Endothelial cell of umbilical vein (primary cell): ENCODE measurements around the gene TMIE.

ENCODE experiments used
- GATA2 ChIP-seq: IDR thresholded peaks from 2 replicates; pipeline ENCODE4 v1.7.0; 2011; ENCODE audit warnings: low read depth, mild to moderate bottlenecking, moderate library complexity, mixed read lengths, low read length; ENCODE audit not compliant: insufficient read length, insufficient read depth
- POLR2AphosphoS5 ChIP-seq: IDR thresholded peaks from 2 replicates; pipeline ENCODE4 v1.6.1; 2012; ENCODE audit warnings: low read depth, mild to moderate bottlenecking, control low read depth, low read length, moderate library complexity; ENCODE audit not compliant: insufficient read depth
- TF ChIP-seq, protein P1 (sequence below), 2 donors: IDR thresholded peaks; 1 replicate in 1 of 2; 2 replicates in 1 of 2; pipeline ENCODE4 v1.5.1; 2011; ENCODE audit warnings: low read length in 2 of 2, mild to moderate bottlenecking in 2 of 2, moderate library complexity in 2 of 2, control low read depth in 1 of 2, inconsistent platforms in 1 of 2, low read depth in 1 of 2; ENCODE audit not compliant: insufficient read depth in 1 of 2; ENCODE audit errors: extremely low read depth in 1 of 2

DNA sequence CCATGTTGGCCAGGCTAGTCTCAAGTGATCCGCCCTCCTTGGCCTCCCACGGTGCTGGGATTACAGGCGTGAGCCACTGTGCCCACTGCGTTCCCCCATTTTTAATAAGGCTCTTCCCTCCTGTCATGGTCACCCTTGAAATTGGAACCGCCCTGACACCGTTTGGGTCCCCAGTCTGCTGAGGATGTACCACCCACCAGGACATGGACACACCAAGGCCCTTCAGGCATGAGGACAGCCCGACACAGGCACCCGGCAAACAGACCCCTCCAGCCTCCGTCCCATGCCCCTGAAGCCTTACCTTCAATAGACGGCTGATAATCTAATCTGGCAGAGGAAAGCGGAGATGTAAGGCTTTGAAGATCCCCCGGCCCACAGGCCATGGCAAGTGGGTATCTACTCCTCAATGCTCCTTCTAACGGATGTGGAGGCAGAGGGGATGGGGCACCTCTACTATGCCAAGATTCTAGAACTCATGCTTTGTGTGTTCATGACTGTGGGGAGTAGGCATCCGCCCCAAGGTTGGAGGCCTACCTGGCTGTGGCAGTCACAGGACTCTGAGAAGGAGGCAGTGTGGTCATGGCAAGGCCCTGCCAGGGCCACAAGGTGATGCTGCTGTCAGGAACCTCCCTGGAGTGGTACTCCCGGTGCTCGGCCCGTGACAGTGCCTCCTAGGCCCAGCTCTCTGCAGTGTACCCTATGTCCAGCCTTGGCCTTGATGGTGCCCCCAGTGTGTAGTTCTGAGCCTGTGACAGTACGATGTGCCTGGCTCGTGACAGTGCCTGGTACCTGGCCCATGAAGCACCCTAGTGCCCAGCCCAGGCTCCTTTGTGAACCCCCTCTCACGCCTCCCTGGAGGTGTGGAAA lies 35.0 kb downstream of the TMIE start:
- TF ChIP-seq, protein P1, sequence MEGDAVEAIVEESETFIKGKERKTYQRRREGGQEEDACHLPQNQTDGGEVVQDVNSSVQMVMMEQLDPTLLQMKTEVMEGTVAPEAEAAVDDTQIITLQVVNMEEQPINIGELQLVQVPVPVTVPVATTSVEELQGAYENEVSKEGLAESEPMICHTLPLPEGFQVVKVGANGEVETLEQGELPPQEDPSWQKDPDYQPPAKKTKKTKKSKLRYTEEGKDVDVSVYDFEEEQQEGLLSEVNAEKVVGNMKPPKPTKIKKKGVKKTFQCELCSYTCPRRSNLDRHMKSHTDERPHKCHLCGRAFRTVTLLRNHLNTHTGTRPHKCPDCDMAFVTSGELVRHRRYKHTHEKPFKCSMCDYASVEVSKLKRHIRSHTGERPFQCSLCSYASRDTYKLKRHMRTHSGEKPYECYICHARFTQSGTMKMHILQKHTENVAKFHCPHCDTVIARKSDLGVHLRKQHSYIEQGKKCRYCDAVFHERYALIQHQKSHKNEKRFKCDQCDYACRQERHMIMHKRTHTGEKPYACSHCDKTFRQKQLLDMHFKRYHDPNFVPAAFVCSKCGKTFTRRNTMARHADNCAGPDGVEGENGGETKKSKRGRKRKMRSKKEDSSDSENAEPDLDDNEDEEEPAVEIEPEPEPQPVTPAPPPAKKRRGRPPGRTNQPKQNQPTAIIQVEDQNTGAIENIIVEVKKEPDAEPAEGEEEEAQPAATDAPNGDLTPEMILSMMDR (IDR thresholded peaks at IDR 0.05; ENCODE audit: extremely low read depth in 1 of 2, insufficient read depth in 1 of 2, low read depth in 1 of 2, low read length in 2 of 2), result no peak
- TF ChIP-seq POLR2AphosphoS5, result no peak
- TF ChIP-seq GATA2, result no peak
